Osteocyte (in vitro differentiated cells): ENCODE measurements around the gene SOHLH1. TPM values are rescaled to one million over a fixed set of nuclear protein-coding genes. Genes with fewer than 3 reads are reported as not detected.

Experiments used
- DNase-seq: peaks from one replicate; pipeline ENCODE4 v3.0.0; 2021; ENCODE audit warnings: mixed read lengths; ENCODE audit not compliant: unreplicated experiment; ENCODE audit errors: extremely low spot score
- H3K27ac Mint-ChIP-seq: one replicate; pipeline ENCODE4 v1.8.0; 2021; ENCODE audit warnings: mild to moderate bottlenecking, mixed read lengths; ENCODE audit not compliant: unreplicated experiment
- H3K27me3 Mint-ChIP-seq: one replicate; pipeline ENCODE4 v1.8.0; 2021; ENCODE audit warnings: mixed read lengths; ENCODE audit not compliant: unreplicated experiment
- H3K36me3 Mint-ChIP-seq: one replicate; pipeline ENCODE4 v1.8.0; 2021; ENCODE audit warnings: mixed read lengths; ENCODE audit not compliant: unreplicated experiment
- H3K4me1 Mint-ChIP-seq: one replicate; pipeline ENCODE4 v1.8.0; 2021; ENCODE audit warnings: mixed read lengths; ENCODE audit not compliant: unreplicated experiment
- H3K4me3 Mint-ChIP-seq: one replicate; pipeline ENCODE4 v1.8.0; 2021; ENCODE audit warnings: mild to moderate bottlenecking, moderate library complexity, mixed read lengths; ENCODE audit not compliant: unreplicated experiment
- H3K9me3 Mint-ChIP-seq: one replicate; pipeline ENCODE4 v1.8.0; 2021; ENCODE audit warnings: mixed read lengths; ENCODE audit not compliant: unreplicated experiment
- total RNA-seq: library from RNA; stranded (reverse); gene quantifications from 2 replicates; pipeline ENCODE4 v1.2.1, GENCODE V29; 2021
- TF ChIP-seq, protein P1 (sequence below): fragments of 200-600 bp; sonication (generic); IDR thresholded peaks from 2 replicates; pipeline ENCODE4 v1.5.0; 2021; ENCODE audit warnings: antibody characterized with exemption, mild to moderate bottlenecking, moderate library complexity

Gene SOHLH1
- total RNA-seq, 1 donor from 2014 or later, result not detected

- Mint-ChIP-seq H3K27ac (no peak overlapping the region), H3K27me3 (peaks cover 11% of the 10 kb centered on the region), H3K9me3 (no peaks in the 10 kb centered on the region), H3K36me3 (no peaks in the 10 kb centered on the region), H3K4me1 (no peaks in the 10 kb centered on the region), H3K4me3 (no peak overlapping the region)
- TF ChIP-seq, protein P1, sequence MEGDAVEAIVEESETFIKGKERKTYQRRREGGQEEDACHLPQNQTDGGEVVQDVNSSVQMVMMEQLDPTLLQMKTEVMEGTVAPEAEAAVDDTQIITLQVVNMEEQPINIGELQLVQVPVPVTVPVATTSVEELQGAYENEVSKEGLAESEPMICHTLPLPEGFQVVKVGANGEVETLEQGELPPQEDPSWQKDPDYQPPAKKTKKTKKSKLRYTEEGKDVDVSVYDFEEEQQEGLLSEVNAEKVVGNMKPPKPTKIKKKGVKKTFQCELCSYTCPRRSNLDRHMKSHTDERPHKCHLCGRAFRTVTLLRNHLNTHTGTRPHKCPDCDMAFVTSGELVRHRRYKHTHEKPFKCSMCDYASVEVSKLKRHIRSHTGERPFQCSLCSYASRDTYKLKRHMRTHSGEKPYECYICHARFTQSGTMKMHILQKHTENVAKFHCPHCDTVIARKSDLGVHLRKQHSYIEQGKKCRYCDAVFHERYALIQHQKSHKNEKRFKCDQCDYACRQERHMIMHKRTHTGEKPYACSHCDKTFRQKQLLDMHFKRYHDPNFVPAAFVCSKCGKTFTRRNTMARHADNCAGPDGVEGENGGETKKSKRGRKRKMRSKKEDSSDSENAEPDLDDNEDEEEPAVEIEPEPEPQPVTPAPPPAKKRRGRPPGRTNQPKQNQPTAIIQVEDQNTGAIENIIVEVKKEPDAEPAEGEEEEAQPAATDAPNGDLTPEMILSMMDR, result no peak
- no peak for DNase-seq
Observed at GRCh38 chr9:135707252-135708138, 8.2 kb upstream of the SOHLH1 start.

DNA sequence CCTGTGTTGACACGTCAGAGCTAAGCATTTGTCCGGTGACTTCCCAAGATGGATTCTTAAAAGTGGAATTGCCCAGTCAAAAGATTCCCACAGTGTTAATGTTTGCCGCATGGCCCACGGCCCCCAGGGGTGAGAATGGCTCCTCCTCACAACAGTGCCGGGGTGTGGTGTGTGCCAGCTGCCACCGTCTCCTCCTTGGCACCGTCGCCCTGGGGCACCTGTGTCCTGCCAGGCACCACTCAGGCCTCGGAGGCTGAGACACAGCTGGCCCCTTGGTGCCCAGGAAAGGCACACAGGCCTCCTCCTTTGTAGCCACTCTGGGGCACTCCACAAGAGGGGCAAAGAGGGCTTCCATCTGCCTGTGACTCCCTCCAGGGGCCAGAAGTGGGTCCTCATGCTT lies 7.0 kb upstream of the SOHLH1 start:
- TF ChIP-seq, protein P1, result no peak
- Mint-ChIP-seq H3K9me3 (no peaks in the 10 kb centered on the region), H3K27me3 (peaks cover 11% of the 10 kb centered on the region), H3K4me3 (no peak overlapping the region), H3K36me3 (no peaks in the 10 kb centered on the region), H3K27ac (no peak overlapping the region), H3K4me1 (no peaks in the 10 kb centered on the region)
- DNase-seq, result no peak

- H3K4me1 Mint-ChIP-seq, result no peaks in the 10 kb centered on the region
- H3K9me3 Mint-ChIP-seq, result no peaks in the 10 kb centered on the region
- H3K36me3 Mint-ChIP-seq, result no peaks in the 10 kb centered on the region
- peaks cover 11% of the 10 kb centered on the region for H3K27me3 Mint-ChIP-seq
- TF ChIP-seq, protein P1, result no peak
- no peak overlapping the region for H3K4me3 Mint-ChIP-seq
- DNase-seq, result no peak
- no peak overlapping the region for H3K27ac Mint-ChIP-seq
Observed at GRCh38 chr9:135705376-135705775, 6.1 kb upstream of the SOHLH1 start.

- H3K27me3 Mint-ChIP-seq, result peaks cover 4% of the 10 kb centered on the region
- TF ChIP-seq, protein P1, result no peak
- no peak for DNase-seq
- H3K36me3 Mint-ChIP-seq, result no peaks in the 10 kb centered on the region
- H3K4me1 Mint-ChIP-seq, result no peaks in the 10 kb centered on the region
- H3K4me3 Mint-ChIP-seq, result no peak overlapping the region
- H3K9me3 Mint-ChIP-seq, result no peaks in the 10 kb centered on the region
- no peak overlapping the region for H3K27ac Mint-ChIP-seq
Observed at GRCh38 chr9:135704483-135704882, 5.2 kb upstream of the SOHLH1 start.

GRCh38 chr9:135703726-135704125 lies 4.4 kb upstream of the SOHLH1 start:
- no peak for DNase-seq
- Mint-ChIP-seq H3K4me3 (no peak overlapping the region), H3K27ac (no peak overlapping the region), H3K9me3 (no peaks in the 10 kb centered on the region), H3K36me3 (no peaks in the 10 kb centered on the region), H3K27me3 (no peaks in the 10 kb centered on the region), H3K4me1 (no peaks in the 10 kb centered on the region)
- TF ChIP-seq, protein P1, result no peak
